GM19035 (cell line): Measurements from ENCODE around the gene LIMCH1.

Source experiments
- ATAC-seq: cut with Tn5 transposase; IDR thresholded peaks from one replicate; pipeline ENCODE4 v1.9.1; 2021; ENCODE audit not compliant: unreplicated experiment

LIMCH1 gene

DNA sequence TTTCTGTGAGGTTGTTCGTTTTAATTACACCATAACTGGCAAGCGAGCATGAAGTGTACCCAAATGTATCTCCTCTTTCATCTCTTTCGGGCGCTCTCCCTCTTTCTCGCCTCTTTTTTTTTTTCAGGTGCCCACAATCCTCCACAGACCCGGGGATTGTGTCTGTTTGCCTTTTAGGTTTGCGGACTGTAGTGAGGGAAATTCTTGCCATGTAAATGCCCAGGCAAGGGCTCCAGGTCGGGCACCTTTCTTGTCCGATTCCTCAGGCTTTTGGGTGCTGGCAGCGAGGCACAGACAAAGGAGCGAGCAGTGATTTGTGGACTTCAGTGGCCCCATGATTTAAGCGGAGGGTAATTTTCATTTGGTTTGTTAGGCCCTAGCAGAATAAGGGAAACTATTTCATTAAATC lies 211.7 kb downstream of the LIMCH1 start:
- no peak for ATAC-seq
